HG02623 (cell line): Measurements from ENCODE around the gene PPARD.

ENCODE experiments used
- ATAC-seq: cut with Tn5 transposase; IDR thresholded peaks from one replicate; pipeline ENCODE4 v1.9.1; 2021; ENCODE audit warnings: moderate library complexity; ENCODE audit not compliant: unreplicated experiment

Gene PPARD

GRCh38 chr6:35465646-35466045 lies 123.3 kb downstream of the PPARD start:
- ATAC-seq: no peak

DNA sequence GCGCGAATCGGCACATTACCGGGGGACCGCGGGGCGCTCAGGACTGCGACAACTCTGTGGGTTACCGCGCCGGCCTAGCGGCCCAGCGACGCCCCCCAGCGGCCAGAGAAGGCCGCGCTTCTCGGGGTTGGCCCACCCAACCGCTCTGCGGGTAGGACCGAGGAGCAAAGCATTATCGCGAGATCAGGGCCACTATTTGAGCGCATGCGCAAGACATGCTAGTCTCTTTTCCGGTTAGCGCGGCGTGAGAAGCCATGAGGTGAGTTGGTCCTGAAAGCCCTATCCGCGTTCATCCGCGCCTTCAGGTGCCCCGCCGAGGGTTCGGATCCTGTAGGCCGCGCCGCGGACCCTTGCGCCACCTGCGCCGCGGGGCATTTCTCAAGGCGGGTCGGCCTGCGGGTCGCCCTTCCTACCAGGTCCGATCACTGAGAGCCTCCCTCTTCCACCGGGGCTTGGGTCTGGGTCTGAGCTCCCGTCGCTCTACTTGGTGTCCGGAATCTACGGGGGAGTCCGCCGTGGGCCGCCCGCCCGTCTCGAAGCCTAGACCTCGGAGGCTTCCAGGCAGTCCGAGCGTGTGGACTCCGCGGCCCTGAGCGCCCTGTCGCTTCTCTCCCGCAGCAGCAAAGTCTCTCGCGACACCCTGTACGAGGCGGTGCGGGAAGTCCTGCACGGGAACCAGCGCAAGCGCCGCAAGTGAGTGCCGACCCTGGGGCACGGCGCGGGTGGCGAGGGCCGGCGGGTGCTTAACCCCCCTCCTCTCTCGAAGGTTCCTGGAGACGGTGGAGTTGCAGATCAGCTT lies 126.0 kb downstream of the PPARD start, which contains the start of gene RPL10A:
RPL10A (plus strand) TSS at position 221 of the 799 bp plus-strand sequence; CDS start at position 255, 34 bp downstream.
- ATAC-seq: peak; percentile 80

DNA sequence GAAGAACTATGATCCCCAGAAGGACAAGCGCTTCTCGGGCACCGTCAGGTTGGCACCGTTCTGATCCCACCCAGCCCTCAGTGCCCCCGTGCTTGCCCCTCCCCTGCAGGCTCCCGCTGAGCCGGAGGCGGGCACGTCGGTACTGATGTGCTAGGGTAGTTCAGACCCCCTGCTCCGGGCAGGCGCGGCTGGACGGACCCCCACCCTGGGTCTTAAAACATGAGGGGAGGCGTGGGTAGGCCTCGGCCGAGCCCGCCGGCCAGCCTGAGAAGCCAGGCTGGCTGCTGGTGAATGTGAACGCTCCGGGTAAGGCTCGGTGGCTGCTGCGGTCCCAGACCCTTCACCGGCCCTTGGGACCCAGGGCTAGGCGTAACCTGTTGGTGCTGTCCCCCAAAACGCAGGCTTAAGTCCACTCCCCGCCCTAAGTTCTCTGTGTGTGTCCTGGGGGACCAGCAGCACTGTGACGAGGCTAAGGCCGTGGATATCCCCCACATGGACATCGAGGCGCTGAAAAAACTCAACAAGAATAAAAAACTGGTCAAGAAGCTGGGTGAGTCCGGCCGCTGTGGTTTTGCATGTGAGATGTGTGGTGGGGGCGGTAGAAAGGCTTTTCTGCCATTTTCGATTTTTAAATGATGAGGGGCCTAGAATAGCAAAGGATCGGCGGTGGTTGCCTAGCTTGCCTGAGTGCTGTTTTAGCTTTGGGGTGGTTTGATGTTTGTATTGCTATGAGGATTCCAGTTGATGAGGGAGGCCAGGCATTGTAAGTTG lies 126.8 kb downstream of the PPARD start:
- no peak for ATAC-seq

DNA sequence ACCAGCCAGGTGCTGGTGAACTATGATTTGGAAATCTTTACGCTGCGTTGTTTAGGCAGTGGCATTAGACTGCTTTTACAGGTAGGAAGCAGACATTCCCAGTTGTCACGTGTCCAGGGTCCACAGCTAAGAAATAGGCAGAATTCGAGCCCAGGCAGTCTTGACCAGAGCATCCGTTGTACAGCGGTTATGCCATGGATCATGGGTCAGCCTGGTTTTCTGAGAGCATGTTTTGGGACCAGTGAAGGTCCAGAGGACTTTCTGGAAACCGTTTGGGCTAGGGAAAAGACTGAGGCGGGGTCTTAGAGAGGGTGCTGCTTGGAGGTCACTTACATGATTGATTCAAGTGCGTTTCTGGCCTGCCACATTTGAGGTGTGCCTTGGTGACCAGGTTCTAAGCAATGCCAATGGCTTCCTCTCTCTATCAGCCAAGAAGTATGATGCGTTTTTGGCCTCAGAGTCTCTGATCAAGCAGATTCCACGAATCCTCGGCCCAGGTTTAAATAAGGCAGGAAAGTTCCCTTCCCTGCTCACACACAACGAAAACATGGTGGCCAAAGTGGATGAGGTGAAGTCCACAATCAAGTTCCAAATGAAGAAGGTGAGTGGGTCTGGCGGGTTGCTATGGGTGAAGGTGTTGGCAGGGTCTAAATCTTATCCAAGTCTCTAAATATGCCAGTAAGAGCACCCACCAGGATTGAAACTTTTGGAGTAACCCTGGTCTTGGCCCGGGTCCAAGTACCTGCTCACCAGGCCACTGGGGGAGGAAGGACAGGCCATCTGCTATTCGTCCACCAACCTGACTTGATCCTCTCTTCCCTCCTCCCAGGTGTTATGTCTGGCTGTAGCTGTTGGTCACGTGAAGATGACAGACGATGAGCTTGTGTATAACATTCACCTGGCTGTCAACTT lies 127.6 kb downstream of the PPARD start:
- no peak for ATAC-seq

GRCh38 chr6:35470663-35471120 lies 128.3 kb downstream of the PPARD start:
- ATAC-seq: no peak

- no peak for ATAC-seq
Observed at GRCh38 chr6:35471836-35472345, 129.5 kb downstream of the PPARD start.

DNA sequence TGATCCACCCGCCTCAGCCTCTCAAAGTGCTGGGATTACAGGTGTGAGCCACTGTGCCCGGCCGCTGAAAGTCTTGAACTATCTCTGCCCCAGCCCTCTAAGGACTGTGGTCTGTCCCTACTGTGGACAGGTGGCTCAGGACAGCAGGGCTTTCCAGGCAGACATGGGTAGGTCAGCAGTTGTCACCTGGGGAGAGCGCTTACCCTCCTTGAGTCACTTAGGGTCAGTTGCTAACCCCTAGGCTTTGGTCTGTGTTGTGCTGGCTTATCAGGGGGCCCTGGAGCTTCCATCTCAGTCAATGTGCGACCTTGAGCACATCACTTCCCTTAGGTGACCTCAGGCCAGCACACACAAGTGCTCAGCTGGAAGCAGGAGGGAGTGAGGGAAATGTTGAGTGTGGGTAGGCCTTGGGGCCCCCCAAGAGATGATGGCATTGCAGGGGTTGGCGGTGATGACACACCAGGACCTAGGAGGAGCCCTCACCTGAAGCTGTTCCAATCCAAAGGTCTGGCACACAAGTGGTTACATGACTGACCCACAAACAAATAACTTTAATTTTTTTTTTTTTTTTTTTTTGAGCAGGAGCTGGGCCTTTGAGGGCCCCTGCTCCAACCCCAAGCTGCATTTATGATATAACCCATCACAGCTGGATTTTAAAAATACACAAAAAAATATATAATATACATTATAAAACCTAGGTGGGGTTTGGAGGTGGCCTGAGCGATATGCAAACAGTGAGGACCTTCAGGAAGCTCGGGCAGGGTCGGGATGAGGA lies 130.9 kb downstream of the PPARD start:
- ATAC-seq: no peak

GRCh38 chr6:35473850-35474130 lies 131.4 kb downstream of the PPARD start:
- ATAC-seq: no peak

- no peak for ATAC-seq
Observed at GRCh38 chr6:35474131-35474941, 132.0 kb downstream of the PPARD start.

DNA sequence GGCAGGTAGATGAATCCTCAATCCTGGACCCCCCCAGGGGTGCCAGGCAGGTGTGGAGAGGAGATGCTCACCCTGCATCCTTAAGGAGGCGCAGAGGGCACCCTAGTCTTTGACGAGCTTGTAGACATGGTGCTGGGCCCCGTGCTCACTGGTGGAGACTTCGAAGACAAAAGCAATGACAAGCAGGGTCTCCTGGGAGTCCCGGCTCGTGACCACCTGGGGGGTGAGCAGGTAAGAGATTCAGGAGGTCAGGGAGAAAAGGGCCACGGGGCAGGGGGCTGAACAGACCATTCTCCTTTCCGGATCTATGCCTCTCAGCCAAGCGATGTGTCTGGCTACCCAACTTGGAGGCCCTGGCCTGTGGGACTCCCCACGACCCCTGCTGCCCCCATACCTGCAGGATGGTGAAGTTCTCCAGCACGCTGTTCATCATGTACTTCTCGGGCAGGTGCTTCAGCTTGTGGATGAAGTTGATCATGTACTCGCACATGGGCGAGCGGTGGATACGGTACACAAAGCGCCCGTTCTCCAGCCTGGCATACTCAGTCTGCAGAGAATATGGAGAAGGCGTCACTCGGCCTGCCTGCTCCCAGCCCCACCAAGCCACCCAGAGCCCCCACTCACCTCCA lies 132.7 kb downstream of the PPARD start:
- no peak for ATAC-seq

GRCh38 chr6:35475573-35475972 lies 133.2 kb downstream of the PPARD start:
- ATAC-seq: no peak

DNA sequence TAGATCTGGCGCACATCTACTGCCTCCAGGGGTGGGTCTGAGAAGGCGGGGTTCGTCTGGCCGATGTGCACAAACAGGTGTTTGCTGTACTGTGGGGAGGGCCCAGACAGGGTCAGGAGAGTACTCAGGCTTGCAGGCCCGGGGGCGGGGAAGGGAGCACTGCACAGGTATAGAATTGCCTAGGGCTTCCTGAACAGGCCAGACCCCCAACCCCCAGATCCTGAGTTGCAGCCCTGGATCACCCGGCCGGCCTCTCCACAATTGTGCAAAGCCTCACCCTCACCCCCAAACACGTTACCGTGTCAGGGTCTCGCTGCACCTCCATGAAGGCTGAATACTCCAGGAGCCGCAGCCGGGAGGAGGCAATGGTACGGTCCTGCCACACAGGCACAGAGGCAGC lies 133.6 kb downstream of the PPARD start:
- ATAC-seq: no peak

- no peak for ATAC-seq
Observed at GRCh38 chr6:35477028-35477427, 134.7 kb downstream of the PPARD start.
